ENCODE results near the gene TP53TG5. TPM values are rescaled to one million over a fixed set of nuclear protein-coding genes. Genes with fewer than 3 reads are reported as not detected.
A peak's percentile ranks its signal among the peaks of the same experiment; 100 is the strongest.

The TP53TG5 gene
- total RNA-seq, 2 donors from 2014 or later = not detected

DNA sequence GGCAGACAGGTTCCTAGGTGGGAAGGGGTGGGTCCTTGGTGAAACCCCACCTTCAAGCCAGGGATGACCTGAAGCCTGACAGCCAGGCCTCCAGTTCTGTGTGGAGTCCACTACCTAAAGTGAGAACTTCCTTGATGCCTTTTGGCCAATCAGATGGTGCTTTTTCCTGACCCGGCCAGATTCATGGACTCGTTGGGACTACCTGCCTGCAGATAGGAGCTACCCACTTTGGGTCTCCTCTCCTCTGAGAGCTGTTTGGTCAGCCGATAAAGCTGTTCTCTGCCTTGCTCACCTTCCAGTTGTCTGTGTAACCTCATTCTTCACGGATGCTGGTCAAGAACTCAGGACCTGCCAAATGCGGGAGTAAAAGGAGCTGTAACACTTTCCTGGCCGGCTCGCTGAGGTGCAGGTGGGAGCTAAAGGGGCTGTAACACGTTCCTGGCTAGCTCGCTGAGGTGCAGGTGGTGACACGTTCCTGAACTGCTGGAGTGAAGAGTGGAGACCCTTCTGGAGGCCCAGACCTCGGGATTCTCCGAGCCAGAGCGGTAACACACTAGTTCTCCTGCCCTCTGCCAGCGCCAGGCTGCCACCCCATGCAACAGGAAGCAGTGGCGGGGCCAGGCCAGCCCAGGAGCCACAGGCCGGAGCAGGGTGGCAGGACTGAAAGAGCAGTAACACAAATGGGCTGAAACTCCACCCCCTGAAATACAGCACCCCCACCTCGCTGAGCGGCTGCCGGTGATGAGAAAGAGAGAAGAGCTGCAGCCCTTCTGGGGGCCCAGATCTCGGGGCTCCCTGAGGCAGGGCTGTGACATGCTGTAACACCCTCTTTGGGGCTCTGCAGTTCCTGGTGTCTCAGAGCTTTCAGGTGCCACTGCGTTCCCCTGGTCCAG is 16.3 kb upstream of the TP53TG5 start:
- H3K27me3 Mint-ChIP-seq = no peaks in the 10 kb centered on the region
- no peak overlapping the region for H3K27ac Mint-ChIP-seq
- H3K4me3 Mint-ChIP-seq = no peak overlapping the region
- no peak for DNase-seq
- no peak for ATAC-seq
- peaks cover 2% of the 10 kb centered on the region for H3K36me3 Mint-ChIP-seq (ENCODE audit: low read depth)
- no peaks in the 10 kb centered on the region for H3K9me3 ChIP-seq (ENCODE audit: control insufficient read depth, low read length, poor library complexity, severe bottlenecking)
- H3K4me1 Mint-ChIP-seq = peaks cover 15% of the 10 kb centered on the region

DNA sequence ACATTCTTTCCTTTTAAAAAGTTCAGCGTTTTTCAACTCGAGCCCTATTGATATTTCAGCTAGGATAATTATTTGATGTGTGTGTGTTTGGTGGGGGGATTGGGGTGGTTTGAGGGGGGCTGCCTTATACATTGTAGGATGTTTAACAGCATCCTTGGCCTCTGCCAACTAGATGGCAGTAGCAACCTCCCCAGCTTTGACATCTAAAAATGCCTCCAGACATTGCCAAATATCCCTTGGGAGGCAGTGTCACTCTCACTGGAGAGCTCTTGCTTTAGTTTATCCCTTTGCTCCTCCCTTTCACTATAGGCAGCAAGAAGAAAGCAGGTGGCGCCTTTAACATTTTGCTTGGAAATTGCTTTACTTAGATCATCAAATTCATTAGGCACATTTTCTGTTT is 14.6 kb upstream of the TP53TG5 start:
- H3K9me3 ChIP-seq (ENCODE audit: control insufficient read depth, low read length, poor library complexity, severe bottlenecking) = no peaks in the 10 kb centered on the region
- Mint-ChIP-seq H3K4me1 (peaks cover 12% of the 10 kb centered on the region), H3K4me3 (no peak overlapping the region)

DNA sequence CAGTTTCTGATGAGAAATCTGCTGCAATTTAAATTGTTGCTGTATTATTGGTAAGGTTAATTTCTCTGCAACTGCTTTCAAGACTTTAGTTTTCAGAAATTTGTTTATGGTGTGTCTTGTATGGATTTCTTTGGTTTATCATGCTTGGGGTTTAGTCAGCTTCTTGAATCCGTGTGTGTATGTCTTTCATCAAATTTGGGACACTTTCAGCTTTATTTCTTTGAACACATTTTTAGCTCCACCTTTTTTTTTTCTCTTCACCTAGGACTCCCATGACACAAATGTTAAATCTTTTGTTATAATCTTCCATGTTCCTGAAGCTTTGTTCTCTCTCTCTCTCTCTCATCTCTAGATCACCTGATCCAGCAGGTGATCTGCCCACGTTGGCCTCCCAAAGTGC is 13.4 kb upstream of the TP53TG5 start:
- Mint-ChIP-seq H3K4me3 (peak overlapping the region; percentile 63), H3K27ac (peak overlapping the region; percentile 70), H3K36me3 (ENCODE audit: low read depth) (peaks cover 4% of the 10 kb centered on the region), H3K27me3 (no peaks in the 10 kb centered on the region), H3K4me1 (peaks cover 14% of the 10 kb centered on the region)
- ATAC-seq (no peak), DNase-seq (no peak)
- no peaks in the 10 kb centered on the region for H3K9me3 ChIP-seq (ENCODE audit: control insufficient read depth, low read length, poor library complexity, severe bottlenecking)

More for the DNA sequence above, 14.6 kb upstream of the TP53TG5 start:
- peaks cover 2% of the 10 kb centered on the region for H3K36me3 Mint-ChIP-seq (ENCODE audit: low read depth)
- DNase-seq (no peak), ATAC-seq (no peak)
- H3K27ac Mint-ChIP-seq = no peak overlapping the region
- no peaks in the 10 kb centered on the region for H3K27me3 Mint-ChIP-seq

DNA sequence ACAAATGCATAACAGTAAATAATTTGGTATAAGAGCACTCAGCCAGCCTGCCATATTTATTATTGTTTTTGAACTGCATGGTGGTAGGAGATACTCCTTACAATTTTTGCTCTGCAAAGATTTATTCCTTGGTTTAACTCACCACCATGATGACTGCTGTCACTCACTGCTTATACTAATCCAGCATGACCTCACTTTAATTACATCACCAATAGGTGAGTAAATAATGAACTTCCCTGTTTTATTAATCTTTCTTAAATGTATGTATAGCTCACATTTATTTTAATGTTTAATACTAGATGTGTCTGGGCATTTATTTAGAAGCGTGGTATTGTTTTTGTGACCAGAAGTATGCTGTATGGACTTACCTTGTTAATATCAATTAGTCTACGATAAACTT is 12.8 kb upstream of the TP53TG5 start:
- ATAC-seq (no peak), DNase-seq (no peak)
- Mint-ChIP-seq H3K4me1 (peaks cover 14% of the 10 kb centered on the region), H3K4me3 (no peak overlapping the region), H3K27me3 (no peaks in the 10 kb centered on the region), H3K27ac (no peak overlapping the region), H3K36me3 (ENCODE audit: low read depth) (peaks cover 4% of the 10 kb centered on the region)
- H3K9me3 ChIP-seq (ENCODE audit: control insufficient read depth, low read length, poor library complexity, severe bottlenecking) = no peaks in the 10 kb centered on the region

DNA sequence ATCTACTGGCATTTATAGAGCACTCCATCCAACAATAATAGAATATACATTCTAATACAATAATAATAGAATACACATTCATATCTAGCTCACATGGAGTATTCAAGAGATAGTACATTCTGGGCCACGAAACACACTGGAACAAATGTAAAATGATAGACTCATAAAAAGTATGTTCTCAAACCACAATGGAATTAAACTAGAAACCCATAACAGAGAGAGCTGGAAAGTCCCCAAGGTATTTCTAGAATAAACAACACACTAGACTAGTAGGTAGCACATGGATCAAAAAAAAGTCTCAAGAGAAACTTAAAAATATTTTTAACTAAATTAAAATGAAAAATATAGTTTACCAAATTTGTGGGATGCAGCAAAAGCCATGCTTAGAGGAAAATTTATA is 9.1 kb upstream of the TP53TG5 start:
- DNase-seq (no peak), ATAC-seq (no peak)
- no peaks in the 10 kb centered on the region for H3K27me3 Mint-ChIP-seq
- peaks cover 16% of the 10 kb centered on the region for H3K4me1 Mint-ChIP-seq
- peaks cover 2% of the 10 kb centered on the region for H3K36me3 Mint-ChIP-seq (ENCODE audit: low read depth)
- H3K27ac Mint-ChIP-seq = no peak overlapping the region
- H3K4me3 Mint-ChIP-seq = no peak overlapping the region
- H3K9me3 ChIP-seq (ENCODE audit: control insufficient read depth, low read length, poor library complexity, severe bottlenecking) = no peaks in the 10 kb centered on the region

DNA sequence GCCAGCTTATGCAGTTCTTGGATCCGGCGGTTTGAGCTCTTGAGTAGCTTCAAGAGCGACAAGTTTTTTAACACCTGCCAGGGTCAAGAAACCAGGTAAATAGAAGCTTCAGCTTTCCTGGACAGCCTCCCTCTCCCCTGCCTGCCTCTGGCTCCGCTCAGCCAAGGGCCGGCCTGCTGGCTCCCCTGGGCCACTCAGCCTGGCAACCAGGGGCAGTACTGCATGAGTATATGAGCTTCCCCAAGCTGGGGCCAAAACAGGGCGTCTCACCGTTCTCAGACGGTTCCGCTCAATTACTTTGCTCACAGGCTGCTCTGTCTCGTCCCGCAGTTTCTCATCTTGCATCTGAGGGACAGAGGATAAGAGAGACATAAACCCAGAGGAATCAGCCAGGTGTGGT is 856 bp downstream of the TP53TG5 start:
- H3K9me3 ChIP-seq (ENCODE audit: control insufficient read depth, low read length, poor library complexity, severe bottlenecking) = no peaks in the 10 kb centered on the region
- no peak overlapping the region for H3K4me3 Mint-ChIP-seq
- H3K27ac Mint-ChIP-seq = no peak overlapping the region
- H3K4me1 Mint-ChIP-seq = peaks cover 15% of the 10 kb centered on the region
- peaks cover 2% of the 10 kb centered on the region for H3K36me3 Mint-ChIP-seq (ENCODE audit: low read depth)
- H3K27me3 Mint-ChIP-seq = no peaks in the 10 kb centered on the region
- ATAC-seq = no peak
- DNase-seq = no peak

DNA sequence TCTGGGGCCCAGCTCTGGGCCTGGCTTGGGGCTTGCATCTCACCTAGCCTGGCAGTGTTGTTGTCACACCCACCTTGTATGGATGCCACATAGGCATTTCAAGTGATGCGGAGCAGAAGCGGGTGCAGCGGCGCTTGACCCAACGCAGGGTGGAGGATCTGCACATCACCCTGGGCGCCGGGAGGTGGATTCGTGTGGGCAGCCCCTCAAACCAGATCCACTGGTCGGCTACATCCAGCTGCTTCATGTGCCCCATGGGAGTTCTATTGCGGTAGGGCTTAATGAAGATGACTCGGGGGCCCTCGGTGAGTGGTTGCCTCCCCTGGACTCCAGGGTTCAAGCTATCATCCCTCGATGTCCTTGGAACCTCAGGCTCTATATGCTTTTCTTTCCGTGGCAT is 3.2 kb downstream of the TP53TG5 start:
- H3K4me3 Mint-ChIP-seq = peak overlapping the region; percentile 52
- ATAC-seq (no peak), DNase-seq (no peak)
- no peaks in the 10 kb centered on the region for H3K9me3 ChIP-seq (ENCODE audit: control insufficient read depth, low read length, poor library complexity, severe bottlenecking)
- H3K27ac Mint-ChIP-seq = no peak overlapping the region
- H3K27me3 Mint-ChIP-seq = no peaks in the 10 kb centered on the region
- peaks cover 16% of the 10 kb centered on the region for H3K4me1 Mint-ChIP-seq
- no peaks in the 10 kb centered on the region for H3K36me3 Mint-ChIP-seq (ENCODE audit: low read depth)

DNA sequence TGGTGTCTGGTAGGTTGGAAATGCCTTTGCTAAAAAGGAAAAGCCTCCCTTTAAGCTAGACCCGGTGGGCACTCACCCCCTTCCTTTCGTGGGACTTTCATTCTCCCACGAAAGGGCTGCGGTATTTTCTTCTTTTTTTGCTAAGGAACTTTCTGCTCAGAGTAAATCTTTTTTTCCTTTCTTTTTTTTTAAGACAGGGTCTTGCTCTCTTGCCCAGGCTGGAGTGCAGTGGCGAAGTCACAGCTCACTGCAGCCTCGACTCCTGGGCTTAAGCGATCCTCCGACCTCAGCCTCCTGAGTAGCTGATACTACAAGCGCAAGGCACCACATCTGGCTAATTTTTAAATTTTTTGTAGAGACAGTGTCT is 4.0 kb downstream of the TP53TG5 start:
- Mint-ChIP-seq H3K36me3 (ENCODE audit: low read depth) (no peaks in the 10 kb centered on the region), H3K27ac (peak overlapping the region; percentile 82), H3K27me3 (no peaks in the 10 kb centered on the region), H3K4me1 (peaks cover 16% of the 10 kb centered on the region), H3K4me3 (peak overlapping the region; percentile 91)
- ATAC-seq (no peak), DNase-seq (no peak)
- H3K9me3 ChIP-seq (ENCODE audit: control insufficient read depth, low read length, poor library complexity, severe bottlenecking) = no peaks in the 10 kb centered on the region

DNA sequence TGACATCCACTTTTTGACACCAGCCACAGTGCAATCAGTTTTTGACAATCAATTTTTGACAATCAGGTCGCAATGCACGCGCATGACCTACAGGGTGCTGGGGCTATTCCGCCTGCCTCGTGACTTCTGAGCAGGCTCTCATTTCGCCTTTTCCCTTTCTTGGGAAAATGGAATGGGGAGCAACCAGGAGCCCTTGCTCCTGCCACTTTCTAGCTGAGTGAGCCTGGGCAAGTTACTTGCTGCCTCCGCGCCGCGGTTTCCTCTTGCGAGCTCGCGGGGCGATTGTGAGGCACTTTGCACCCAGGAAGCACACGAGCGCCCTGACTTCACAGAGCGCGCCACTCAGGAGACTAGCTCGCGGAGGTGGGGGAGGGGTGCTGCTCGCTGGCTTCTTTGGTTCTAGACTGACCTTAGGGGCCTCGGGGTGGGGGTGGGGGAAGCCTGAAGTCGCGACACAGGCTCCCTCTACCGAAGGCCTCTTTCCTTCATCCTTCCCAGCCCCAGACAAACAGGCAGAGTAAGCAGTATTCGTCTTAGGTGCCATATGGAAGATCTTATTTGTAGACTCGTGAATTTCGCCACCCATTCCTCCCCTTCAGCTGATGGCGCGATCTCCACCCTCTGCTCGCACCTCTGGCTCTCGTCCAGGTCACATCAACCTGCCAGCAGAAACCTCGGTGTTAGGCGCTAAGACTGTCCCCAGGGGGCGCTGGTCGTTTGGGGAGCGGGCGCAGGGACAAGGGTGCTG is 4.6 kb downstream of the TP53TG5 start:
- H3K9me3 ChIP-seq (ENCODE audit: control insufficient read depth, low read length, poor library complexity, severe bottlenecking) = no peaks in the 10 kb centered on the region
- Mint-ChIP-seq H3K27me3 (no peaks in the 10 kb centered on the region), H3K36me3 (ENCODE audit: low read depth) (no peaks in the 10 kb centered on the region), H3K4me1 (peaks cover 16% of the 10 kb centered on the region), H3K4me3 (peak overlapping the region; percentile 91), H3K27ac (peak overlapping the region; percentile 82)
- DNase-seq = peak; percentile 76 to 90 (median 80)
- ATAC-seq = peak; percentile 90

DNA sequence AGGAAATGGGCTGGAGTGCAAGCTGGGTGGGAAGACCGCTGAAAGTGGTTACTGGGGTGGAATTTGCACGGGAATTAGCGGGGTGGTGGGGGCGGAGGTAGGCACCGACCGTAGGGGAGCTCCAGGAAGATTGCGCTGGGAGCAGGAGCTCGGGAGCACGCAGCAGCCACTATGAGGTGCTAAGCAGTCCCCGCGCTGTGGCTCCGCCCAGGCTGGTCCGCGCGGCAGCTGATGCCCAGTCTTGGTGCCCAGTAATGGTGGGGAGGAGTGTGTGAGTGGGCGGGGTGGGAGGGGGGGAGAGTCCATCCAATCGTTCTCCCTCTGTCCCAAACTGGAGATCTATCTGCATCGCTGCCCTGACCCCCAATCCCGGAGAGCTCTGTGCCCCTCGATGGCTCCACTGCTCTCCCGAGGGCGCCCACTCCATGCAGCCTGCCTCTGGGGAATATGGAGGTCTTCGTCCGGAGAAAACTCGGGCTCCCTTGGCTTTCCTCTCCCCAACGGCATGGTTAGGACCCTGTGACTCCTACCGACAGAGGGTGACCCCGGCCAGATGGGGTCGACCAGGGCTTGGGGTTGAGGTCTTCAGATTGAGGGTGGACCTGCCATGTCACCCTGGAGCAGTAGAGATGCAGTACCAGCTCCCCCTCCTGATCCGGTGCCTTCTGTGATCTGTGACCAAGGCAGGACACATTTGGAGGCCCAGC is 5.3 kb downstream of the TP53TG5 start:
- Mint-ChIP-seq H3K27me3 (no peaks in the 10 kb centered on the region), H3K4me3 (peak overlapping the region; percentile 91), H3K4me1 (peaks cover 24% of the 10 kb centered on the region), H3K27ac (peak overlapping the region; percentile 82), H3K36me3 (ENCODE audit: low read depth) (no peaks in the 10 kb centered on the region)
- DNase-seq (no peak), ATAC-seq (no peak)
- no peaks in the 10 kb centered on the region for H3K9me3 ChIP-seq (ENCODE audit: control insufficient read depth, low read length, poor library complexity, severe bottlenecking)

DNA sequence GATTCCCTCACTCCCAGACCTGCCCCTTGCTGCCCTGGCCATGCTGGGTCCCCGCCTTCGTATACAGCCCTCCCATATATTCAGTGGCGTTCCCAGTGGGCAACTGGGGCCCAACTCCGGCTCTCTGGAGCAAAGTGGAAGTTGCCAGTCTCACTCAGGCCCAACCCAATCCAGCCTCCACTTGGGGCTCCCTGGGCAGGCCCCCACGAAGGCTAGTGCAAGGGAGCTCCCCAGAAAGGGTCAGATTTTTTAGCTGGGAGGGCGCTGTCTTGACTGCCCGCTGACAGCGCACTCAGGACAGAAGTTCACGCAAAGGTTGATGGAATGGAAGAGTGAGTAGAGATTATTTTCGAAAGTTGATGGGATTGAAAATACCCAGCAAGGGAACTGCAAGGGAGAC is 5.9 kb downstream of the TP53TG5 start:
- Mint-ChIP-seq H3K4me1 (peaks cover 25% of the 10 kb centered on the region), H3K4me3 (peak overlapping the region; percentile 87), H3K27ac (peak overlapping the region; percentile 82), H3K27me3 (no peaks in the 10 kb centered on the region), H3K36me3 (ENCODE audit: low read depth) (no peaks in the 10 kb centered on the region)
- ATAC-seq = no peak
- no peaks in the 10 kb centered on the region for H3K9me3 ChIP-seq (ENCODE audit: control insufficient read depth, low read length, poor library complexity, severe bottlenecking)
- DNase-seq = no peak

DNA sequence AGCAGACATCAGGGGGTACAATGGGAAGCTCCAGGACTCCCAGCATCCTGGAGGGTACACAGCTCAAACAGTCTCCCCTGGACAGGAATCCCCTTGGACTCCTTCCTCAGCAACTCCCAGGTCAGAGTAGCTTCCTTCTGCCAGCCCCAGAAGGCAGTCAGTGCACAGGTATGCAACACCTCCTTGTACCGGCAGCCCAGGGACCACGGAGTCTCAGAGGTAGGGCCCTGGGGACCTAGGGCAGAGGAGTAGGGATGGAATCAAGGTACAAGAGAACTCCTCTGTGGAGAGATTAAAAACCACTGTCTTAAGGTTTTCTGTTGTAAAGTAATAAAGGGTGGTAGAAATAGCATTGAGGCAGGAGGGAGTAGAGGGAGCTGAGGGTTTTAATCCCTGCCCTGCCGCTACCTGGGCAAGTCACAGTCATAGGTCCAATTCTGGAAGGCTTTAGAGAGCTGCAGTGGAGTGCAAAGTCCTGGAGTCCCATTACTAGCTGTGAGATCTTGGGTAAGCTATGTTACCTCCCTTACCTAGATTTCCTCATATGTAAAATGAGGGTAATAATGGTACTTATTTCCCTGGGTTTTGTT is 7.5 kb downstream of the TP53TG5 start:
- peaks cover 29% of the 10 kb centered on the region for H3K4me1 Mint-ChIP-seq
- peak overlapping the region; percentile 16 for H3K27ac Mint-ChIP-seq
- H3K36me3 Mint-ChIP-seq (ENCODE audit: low read depth) = no peaks in the 10 kb centered on the region
- H3K27me3 Mint-ChIP-seq = no peaks in the 10 kb centered on the region
- DNase-seq = no peak
- no peak overlapping the region for H3K4me3 Mint-ChIP-seq
- no peak for ATAC-seq
- no peaks in the 10 kb centered on the region for H3K9me3 ChIP-seq (ENCODE audit: control insufficient read depth, low read length, poor library complexity, severe bottlenecking)
